GM19043 (cell line): ENCODE data around the gene SRGAP3.

Experiments used
- ATAC-seq: cut with Tn5 transposase; IDR thresholded peaks from one replicate; pipeline ENCODE4 v1.9.1; 2021; ENCODE audit warnings: low read depth; ENCODE audit not compliant: unreplicated experiment

The SRGAP3 gene

DNA sequence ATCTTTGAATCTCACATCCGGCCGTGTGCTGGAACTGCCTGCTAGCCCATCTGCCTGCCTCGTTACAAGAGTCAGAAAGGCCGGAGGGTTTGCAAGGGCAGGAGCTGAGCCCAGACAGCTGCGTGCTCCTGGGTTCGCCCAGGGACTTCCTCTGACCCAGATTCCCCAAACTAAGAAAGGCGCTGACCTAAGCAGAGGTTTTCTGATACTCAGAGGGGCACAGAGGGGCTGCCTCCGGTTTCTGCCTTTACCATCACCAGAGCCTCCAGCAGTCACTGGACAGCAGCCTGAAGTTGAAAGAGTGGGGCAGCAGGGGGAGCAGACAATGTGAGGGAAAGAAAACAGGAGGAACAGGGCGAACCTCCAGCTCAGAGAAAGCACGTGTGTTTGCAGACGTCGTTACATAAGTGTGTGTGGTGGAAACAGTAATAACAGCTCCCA is 252.7 kb downstream of the SRGAP3 start:
- no peak for ATAC-seq

DNA sequence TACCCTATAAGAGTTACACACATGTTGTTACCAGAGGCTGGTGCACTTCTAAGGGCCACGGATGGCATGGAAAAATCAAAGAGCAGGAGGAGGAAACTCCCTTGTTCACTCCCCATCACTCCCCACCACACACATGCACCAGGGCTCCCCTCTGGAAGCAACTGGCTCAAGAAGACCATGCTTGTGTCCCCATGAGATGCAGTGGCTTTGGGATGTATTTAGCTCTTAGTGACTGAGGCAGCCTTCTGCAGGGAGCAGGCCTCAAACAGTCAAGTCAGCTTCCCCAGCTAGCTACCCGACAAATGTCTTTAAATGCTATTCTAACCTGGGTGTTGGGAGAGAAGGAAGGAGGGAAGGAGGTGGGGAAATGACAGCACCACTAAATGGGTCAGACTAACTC is 253.2 kb downstream of the SRGAP3 start:
- ATAC-seq: no peak

DNA sequence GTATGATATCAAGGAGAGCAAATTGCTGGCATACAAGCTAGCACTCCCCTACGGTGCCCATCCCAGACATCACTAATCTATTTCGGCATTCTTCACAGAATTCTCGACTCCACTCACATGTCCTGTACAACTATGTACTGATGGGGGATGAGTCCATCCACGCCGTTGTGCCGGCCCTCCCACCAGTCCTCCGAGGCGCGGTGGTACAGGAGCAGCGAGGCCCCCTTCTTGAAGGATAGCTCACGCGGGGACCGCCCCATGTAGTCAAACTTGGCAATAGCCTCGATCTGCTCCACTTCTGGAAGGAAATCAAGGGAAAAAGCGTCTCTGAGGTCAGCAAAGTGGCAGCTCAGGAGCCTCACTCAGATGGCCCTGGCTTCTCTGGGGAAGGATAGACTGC is 255.2 kb downstream of the SRGAP3 start:
- ATAC-seq: no peak

DNA sequence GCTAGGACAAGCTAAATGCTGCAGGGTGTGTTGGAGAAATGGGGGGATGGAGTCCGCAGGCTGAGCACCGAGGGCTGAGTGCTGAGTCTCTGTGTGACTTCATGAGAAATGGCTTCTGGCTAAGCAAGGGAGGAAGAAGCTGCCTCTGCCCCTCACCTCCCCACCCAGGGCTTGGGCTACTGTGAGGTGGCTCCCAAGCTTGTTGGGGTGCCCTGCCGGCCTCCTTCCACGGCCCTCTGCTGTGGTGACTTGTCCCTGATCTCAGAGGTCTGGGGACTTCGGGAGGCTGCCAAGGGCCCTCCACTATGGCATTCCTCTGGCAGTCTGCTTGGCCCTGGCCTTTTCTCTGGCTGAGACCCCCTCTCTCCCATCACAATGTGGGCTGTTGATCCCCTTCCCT is 256.1 kb downstream of the SRGAP3 start:
- no peak for ATAC-seq

DNA sequence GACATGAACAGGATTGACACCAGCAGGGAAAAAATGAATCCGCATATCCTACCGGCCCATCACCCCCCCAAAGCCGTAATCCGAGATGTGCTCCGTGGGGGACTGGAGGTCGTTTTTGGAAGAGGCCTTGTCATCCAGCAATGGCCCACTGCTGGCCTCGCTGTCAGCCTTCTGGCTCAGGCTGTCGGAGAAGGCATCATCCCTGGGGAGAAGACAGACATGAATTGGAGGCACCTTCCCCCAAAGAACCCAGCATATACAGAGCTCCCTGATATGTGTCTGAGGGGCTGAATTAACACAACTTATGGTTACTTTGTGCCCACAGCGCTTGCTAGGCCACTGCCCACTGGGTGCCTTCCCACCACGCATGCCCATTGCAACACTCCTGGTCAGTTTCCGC is 256.6 kb downstream of the SRGAP3 start:
- ATAC-seq: no peak

DNA sequence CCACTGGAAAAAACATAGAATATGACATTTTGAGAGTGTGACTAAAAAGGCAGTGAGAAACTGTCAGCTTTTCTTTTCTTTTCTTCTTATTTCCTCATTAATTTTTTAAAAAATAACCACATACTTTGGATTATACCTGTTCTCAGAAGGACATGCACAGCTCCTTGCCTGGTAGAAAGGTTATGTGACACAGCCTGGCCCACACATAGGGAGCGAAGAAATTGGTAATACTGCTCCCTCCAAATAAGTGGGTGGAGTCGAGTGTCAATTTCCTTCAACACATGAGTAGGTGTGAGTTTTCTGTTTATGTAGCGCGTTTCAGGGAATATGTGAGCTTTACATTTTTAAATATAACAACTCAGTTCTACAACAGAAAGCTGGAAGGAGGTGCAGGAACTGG is 257.2 kb downstream of the SRGAP3 start:
- ATAC-seq: no peak

DNA sequence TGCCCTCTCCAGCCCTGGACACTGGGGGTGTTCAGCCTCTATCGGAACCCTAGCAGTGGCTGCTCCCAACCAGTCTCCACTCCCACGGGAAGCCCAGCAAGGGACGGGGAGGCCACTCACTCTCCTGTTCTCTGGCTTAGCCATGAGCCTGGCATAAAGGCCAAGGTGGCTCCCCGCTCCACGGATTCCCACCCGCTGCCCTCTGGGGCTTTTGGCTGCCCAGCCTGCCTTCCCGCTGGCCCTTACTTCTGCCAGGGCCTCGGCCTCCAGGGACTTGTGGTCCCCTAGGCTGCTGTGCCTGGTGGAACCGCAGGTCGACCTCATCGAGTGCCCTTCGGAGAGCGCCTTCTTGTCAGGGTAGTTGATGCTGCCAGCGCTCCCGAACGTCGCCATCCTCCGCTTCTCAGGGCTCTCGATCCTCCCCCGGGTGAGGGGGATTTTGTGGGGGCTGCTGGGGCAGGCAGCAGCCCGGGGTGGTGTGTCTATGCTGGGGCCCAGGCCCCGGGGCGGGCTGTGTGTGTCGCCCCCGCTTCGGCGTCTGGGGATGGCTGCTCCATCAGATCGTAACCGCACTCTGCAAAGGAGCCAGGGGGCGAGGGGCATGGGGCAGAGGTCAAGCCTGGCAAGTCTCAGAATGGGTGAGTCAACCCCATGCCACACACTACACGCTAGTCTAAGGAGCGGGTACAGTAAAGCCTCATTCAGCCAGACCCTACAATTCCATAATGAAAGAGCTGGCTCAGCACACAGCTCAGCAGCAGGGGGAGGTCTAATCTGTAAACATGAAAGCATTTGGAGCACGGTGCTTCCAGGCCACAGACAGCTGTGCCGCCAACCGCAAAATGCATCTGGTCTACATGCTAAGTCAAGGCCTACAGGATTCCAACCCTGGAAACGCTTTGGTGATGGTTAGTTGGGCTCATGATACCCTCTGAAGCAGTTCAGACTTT is 258.9 kb downstream of the SRGAP3 start:
- ATAC-seq: no peak

DNA sequence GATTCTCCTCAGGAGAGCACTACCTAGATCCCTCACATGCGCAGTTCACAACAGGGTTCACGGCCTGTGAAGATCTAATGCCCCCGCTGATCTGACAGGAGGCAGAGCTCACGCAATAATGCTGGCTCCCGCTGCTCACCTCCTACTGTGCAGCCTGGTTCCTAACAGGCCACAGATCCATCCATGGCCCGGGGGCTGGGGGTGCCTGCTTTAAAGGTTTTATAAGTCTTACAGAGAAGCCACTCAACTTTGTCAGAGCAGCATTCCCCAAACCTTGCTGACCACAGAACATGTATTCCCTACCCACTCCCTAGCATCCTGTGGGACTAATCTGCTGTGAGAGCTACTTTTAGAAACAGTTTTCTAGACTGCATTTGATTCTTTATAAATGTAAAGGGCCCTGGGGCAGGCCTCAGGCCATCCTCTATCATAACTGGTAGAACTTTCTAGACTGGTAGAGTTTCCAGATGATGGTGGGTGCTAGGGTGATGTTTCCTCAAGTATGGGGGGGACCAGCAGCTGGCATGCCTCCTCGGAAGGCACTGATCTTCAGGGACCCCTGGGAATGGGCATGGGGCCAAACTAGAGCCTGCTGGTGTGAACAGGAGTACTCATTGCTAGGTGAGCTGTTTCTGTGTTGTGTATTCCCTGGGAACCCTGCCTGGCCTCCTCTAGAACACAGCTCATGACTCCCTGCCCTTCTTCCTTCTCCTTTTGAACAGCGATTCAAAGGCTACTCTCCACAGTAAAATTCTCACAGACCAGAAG is 260.5 kb downstream of the SRGAP3 start:
- ATAC-seq: no peak

DNA sequence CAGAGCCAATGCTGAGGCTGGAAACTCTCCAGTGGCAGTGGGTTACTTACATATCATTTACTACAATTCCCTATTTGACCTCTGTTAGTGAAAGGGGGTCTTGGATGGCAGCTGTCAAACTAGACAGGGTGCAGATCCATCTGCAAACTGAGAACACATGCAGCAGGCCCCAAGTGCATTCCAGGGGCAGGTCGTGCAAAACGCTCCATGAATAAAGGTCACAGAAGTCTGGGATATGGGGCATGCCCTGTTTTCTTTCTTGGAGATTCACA is 261.1 kb downstream of the SRGAP3 start:
- no peak for ATAC-seq

DNA sequence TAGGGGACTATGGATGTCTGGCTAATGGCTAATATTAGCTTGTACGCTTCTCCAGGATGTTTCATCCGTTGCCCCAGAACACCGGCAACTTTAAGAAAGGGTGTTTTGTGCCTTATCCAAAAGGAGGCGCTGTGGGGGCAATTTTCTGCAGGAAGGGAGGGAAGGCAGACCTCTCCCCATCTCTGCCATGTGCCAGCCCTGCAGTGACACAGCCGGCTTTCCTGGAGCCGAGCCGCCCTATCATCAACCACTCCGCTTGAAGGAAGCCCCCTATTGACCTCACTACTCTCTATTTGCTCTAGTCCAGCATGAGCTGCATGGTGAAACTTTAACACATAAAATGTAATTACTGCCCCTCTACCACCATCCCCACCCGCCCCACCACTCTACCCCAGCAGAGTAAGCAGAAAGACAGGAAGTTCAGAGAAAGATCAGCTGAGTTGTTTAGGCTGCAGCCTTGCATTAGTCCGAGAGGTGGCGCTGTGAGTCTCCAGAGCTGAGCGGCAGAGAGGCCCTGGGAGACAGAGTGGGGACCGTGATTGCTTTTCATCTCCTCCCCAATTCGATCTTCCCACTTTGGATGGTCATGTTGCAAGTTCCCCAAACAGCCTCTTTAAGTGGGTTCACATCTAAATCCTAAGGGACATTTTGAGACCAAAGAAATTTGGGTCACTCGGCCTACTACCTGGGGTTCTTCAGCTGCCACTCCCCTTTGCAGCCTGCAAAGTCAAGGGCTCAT is 261.6 kb downstream of the SRGAP3 start:
- ATAC-seq: peak; percentile 79

DNA sequence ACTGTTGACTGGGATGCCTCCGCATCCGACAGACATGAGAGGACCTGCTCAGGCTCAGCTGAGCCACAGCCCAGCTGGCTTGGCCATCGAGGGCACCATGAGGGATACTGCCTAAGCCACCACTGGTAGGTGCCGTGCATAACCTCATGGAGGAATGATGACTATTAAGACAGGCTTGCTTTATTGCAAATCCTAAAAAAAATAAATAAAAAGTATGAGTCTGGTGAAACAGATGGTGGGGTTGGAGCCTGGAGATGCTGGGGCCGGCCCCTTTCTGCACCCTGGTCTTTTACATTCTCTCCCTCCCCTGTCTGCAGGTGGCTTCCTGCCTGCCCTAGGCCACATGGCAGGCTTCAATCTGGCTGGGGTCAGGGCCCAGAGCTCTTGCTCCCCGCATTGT is 262.2 kb downstream of the SRGAP3 start:
- no peak for ATAC-seq

DNA sequence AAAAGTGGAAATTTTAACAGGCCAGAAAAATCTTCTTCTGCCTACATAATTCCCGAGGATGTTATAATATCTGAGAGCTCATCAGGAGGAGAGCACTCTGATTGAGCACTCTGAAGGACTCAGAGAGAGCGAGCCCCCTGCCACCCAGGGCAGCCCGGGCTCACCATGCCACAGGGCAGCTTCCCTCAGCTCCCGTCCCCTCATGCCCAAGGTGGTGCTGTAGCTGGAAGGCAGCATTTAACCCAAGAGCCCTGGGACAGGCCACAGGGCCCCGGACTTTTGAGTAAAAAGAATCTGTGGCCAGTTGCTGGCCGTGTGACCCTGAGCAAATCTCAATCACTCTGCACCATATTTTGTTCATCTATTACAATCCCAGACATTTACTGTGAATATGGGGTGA is 262.7 kb downstream of the SRGAP3 start:
- no peak for ATAC-seq

DNA sequence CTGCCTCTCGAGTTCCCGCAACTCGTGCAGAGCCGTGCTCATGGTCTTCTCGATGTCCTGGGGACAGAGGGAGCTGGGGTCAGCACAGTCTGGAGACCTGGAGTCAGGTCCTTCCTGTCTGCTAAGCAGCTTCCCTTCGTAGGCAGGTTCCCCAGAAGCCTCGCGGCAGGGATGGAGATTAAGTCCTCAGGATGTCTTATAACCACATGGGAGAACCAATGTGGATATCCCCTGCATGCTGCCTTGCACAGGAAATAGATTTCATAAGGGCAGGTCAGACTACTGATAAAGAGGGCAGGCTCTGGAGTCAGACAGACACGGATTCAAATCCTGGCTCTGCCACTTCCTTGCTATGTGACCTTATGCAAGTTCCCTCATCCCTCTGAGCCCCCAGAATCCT is 263.6 kb downstream of the SRGAP3 start:
- ATAC-seq: no peak

DNA sequence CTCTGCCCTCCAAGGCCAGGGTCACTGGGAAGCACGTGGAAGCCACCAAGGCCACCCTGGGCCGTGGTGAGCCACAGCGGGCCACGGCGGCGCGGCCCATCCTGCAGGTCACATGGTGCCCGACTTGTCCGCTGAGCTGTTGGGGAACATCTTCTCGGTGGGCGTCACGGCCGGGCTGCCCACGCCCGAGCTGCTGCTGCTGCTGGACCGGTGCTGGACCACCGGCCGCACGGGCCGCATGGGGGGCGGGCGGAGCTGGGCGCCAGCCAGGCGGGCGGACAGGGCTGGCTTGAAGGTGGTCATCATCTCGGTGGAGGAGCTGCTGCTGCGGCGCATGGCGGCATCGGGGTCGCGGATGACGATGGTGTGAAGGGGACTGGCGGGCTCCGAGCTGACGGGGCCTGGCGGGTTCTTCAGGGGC is 264.0 kb downstream of the SRGAP3 start:
- ATAC-seq: no peak

DNA sequence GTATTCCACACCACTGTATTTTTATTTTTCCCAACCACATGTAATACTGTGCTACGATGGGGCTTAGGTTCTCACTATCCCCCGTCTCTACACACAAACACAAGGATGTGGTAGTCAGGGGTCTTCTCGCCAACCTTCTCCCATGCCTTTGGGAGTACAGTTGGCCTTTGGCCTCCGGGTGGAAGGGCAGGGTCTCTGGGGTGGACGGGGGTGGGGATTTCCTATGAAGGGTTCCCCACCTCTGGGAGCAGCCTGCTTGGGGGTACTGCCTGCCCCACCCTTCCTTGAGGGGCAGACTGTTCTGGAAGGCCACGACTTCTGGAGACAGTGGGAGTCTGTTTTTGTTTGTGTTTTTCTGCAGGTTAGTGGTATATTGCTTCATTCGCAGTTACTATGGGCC is 264.9 kb downstream of the SRGAP3 start:
- ATAC-seq: no peak

DNA sequence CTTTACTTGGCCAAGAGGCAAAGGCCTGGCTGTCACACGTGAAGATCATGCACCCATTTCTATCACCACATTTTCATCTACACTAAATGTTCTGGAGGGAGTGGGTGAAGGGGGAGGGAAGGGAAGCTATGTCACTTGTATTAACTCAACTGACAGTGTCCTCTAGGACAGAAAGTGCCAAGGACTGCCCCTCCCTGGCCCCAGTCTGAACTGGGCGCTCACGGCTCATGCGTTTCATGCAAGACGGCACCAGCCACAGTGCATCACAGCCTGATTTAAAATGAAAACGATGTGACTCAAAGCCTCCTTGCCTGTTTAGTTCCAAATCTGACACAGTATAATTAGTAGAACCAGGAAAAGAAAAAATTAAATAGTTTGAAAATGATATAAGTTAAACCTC is 265.4 kb downstream of the SRGAP3 start:
- no peak for ATAC-seq

DNA sequence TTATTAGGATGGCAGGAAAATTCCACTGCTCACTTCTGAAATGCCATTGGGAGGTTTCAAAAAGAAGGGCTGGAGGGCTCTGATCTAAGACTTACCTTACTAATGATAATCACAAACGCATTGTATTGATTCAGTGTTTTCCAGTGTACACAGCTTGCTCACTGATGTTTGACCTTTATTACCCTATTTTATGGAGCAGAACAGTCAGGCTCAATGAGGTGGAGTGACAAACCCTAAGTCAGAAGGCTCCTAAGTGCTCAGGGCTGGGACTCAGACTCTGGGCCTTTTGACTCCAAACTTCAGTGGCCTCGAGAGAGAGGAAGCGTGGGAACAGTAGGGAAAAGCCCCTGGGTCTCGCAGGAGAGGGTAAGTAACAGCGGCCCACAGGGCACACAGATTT is 265.9 kb downstream of the SRGAP3 start:
- ATAC-seq: no peak

DNA sequence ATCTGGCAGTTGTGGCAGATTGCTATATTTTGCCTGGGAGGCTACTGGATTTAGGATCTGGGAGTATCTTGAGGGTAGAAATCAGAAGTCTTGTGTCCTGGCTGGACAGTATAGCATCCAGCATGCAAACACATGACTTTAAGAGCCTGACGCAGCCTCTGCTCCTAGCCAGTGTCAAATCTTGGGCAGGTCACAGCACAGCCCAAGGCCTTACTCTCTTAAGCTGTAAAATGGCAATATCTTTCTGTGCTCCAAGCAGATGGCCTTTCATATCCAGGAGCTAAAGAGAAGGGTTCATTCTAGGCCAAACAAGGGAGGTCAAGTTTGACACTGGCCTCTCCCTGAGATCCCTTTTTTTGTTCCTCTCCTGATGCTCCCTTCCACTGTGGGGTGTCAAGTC is 266.4 kb downstream of the SRGAP3 start:
- ATAC-seq: no peak

DNA sequence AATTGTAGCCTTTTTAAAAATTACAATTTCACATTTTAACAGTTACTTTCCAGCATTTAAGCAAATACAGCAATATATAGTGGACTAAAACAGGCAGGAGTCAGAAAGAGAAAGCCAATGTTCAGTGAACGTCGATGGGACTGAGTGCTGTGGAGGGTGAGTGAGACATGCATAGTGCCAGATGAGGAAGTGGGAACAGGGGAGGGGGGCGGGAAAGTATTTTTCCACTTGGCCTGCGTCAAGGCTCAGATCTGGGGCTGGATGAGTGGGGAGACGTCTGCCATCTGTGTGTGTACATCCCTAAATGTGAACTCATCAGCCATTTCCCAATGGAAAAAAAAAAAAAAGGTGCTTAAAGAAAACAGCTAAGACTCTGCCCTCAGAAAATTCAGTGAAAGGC is 266.9 kb downstream of the SRGAP3 start:
- no peak for ATAC-seq

DNA sequence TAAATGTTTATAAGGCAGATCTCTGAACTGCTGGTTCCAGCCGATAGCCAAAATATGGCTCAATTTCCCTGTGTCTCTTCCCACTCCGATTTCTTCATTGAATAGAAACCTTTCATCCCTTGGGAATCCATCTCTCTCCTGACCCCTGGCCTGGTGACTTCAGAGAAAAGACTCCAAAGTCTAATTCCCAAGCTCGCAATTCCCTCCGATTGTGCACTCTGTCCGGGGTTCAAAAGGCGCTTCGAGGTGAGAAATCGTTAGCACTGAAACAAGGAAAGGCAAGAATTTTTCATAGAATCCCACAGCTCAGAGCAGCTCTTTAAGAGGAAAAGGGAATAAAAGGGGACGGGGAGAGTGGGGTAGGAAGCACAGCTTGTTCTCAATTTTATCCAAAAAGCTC is 267.7 kb downstream of the SRGAP3 start:
- ATAC-seq: no peak

DNA sequence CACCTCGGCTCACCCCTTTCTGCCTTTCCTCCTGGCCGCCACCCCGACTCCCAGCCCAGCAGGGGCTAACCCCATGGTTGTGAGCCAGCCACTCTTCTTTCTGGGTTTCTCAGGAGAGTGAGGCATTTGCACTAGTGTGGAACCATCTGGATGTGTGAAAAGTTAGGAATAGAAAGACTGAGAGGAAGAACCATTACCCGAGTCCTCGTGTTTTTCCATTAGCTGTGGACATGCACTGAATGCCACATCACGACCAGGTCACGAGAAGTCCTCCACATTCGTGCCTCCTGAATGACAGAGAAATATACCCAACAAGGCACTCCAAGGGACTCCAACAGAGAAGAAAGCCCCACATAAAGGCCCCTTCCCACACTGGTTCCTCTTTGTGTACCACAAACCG is 268.1 kb downstream of the SRGAP3 start:
- ATAC-seq: no peak
